GM23248 (cell line): ENCODE data around the gene AKT3. TPM values are rescaled to one million over a fixed set of nuclear protein-coding genes. Genes with fewer than 3 reads are reported as not detected.

Experiments
- DNase-seq: peaks from one replicate; pipeline ENCODE4 v3.0.0-alpha.2; 2015
- H2AFZ ChIP-seq: fragments of 200-600 bp; sonication (generic); 2 replicates; pipeline ENCODE4 v1.6.1; 2016; ENCODE audit warnings: antibody characterized with exemption
- H3F3A ChIP-seq: fragments of 200-600 bp; sonication (generic); 2 replicates; pipeline ENCODE4 v1.6.1; 2016; ENCODE audit warnings: mild to moderate bottlenecking, antibody characterized with exemption, mixed run types; ENCODE audit not compliant: insufficient read depth
- H3K27ac ChIP-seq: fragments of 200-600 bp; sonication (generic); 2 replicates; pipeline ENCODE4 v1.5.1; 2016; ENCODE audit warnings: mild to moderate bottlenecking
- H3K27me3 ChIP-seq: fragments of 200-600 bp; sonication (generic); replicated peaks from 2 replicates; pipeline ENCODE4 v1.6.1; 2016; ENCODE audit warnings: mild to moderate bottlenecking; ENCODE audit not compliant: insufficient read depth
- H3K36me3 ChIP-seq: fragments of 200-600 bp; sonication (generic); 2 replicates; pipeline ENCODE4 v1.6.1; 2016; ENCODE audit warnings: low read depth, mild to moderate bottlenecking
- H3K4me1 ChIP-seq: fragments of 200-600 bp; sonication (generic); 2 replicates; pipeline ENCODE4 v1.6.1; 2016; ENCODE audit warnings: mild to moderate bottlenecking; ENCODE audit not compliant: insufficient read depth
- H3K4me2 ChIP-seq: fragments of 200-600 bp; sonication (generic); one replicate; pipeline ENCODE4 v1.6.1; 2016; ENCODE audit warnings: mild to moderate bottlenecking; ENCODE audit not compliant: unreplicated experiment
- H3K4me3 ChIP-seq: fragments of 200-600 bp; sonication (generic); 2 replicates; pipeline ENCODE4 v1.5.1; 2016; ENCODE audit warnings: mild to moderate bottlenecking
- H3K79me2 ChIP-seq: fragments of 200-600 bp; sonication (generic); 2 replicates; pipeline ENCODE4 v1.6.1; 2016; ENCODE audit warnings: mild to moderate bottlenecking; ENCODE audit not compliant: insufficient read depth
- H3K9ac ChIP-seq: fragments of 200-600 bp; sonication (generic); 2 replicates; pipeline ENCODE4 v1.6.1; 2016; ENCODE audit warnings: mild to moderate bottlenecking
- H3K9me2 ChIP-seq: fragments of 200-600 bp; sonication (generic); 2 replicates; pipeline ENCODE4 v1.6.1; 2016; ENCODE audit warnings: mixed run types, mild to moderate bottlenecking, moderate library complexity; ENCODE audit not compliant: insufficient read depth
- H3K9me3 ChIP-seq: fragments of 200-600 bp; sonication (generic); one replicate; pipeline ENCODE4 v1.6.1; 2017; ENCODE audit warnings: low read depth
- H4K20me1 ChIP-seq: fragments of 200-600 bp; sonication (generic); 2 replicates; pipeline ENCODE4 v1.6.0; 2016; ENCODE audit not compliant: insufficient read depth
- EZH2 ChIP-seq: fragments of 200-600 bp; sonication (generic); IDR thresholded peaks from 2 replicates; pipeline ENCODE4 v1.6.1; 2018; ENCODE audit warnings: antibody characterized with exemption, mild to moderate bottlenecking; ENCODE audit not compliant: insufficient read depth, poor library complexity, severe bottlenecking
- EZH2phosphoT487 ChIP-seq: fragments of 200-600 bp; sonication (generic); IDR thresholded peaks from 2 replicates; pipeline ENCODE4 v1.6.1; 2018; ENCODE audit warnings: antibody characterized with exemption, moderate library complexity, mild to moderate bottlenecking, low read depth; ENCODE audit not compliant: insufficient read depth
- WGBS, 2 experiments: methylation state at CpG; one replicate each; pipeline ENCODE4 v1.1.6; 2015 to 2017; ENCODE audit warnings: low lambda C conversion rate in 2 of 2, low coverage in 1 of 2; ENCODE audit errors: missing lambda C conversion rate in 2 of 2; 5-methylcytosine and 5-hydroxymethylcytosine counted together
- in situ Hi-C: fragments of 300-500 bp; cut with MboI; formaldehyde crosslinking; loops from 2 replicates; pipeline ENCODE4 v1.15.0; 2020
- polyA plus RNA-seq: library from polyadenylated mRNA; unstranded; fragments of >200 nt; fragmentation: Nextera tagmentation; extraction: Ambion mirVana; gene quantifications from 2 replicates; pipeline ENCODE4 v1.2.1, GENCODE V29; 2016
- total RNA-seq: library from RNA; depleted of rRNA; stranded (reverse); fragments of >200 nt; shearing (Covaris generic); gene quantifications from 2 replicates; pipeline ENCODE4 v1.2.3, GENCODE V29; 2014

AKT3 gene
- total and polyA plus RNA-seq, 2 experiments from 2014 or later = 9.1 to 31.2 TPM

- H4K20me1 ChIP-seq = no peaks in the 10 kb centered on the region
- no peak for TF ChIP-seq EZH2
- TF ChIP-seq EZH2phosphoT487 = no peak
- no peaks in the 10 kb centered on the region for H3K36me3 ChIP-seq
- H2AFZ ChIP-seq = no peak overlapping the region
- H3K27ac ChIP-seq = no peak overlapping the region
- H3K4me2 ChIP-seq = no peak overlapping the region
- H3K79me2 ChIP-seq = no peaks in the 10 kb centered on the region
- WGBS, 2 experiments = 88 to 91% methylated on average over 11 of the region's 11 CpGs
- no peak overlapping the region for H3K9ac ChIP-seq
- no peak overlapping the region for H3K4me3 ChIP-seq
- DNase-seq = no peak
- no peaks in the 10 kb centered on the region for H3K4me1 ChIP-seq
- no peaks in the 10 kb centered on the region for H3K9me2 ChIP-seq
- H3K27me3 ChIP-seq = no peaks in the 10 kb centered on the region
- no peaks in the 10 kb centered on the region for H3F3A ChIP-seq
- no peaks in the 10 kb centered on the region for H3K9me3 ChIP-seq
- in situ Hi-C loops = no loop called here
Observed at GRCh38 chr1:243455760-243456651, 394.0 kb downstream of the AKT3 start.

GRCh38 chr1:243454328-243454997 is 395.6 kb downstream of the AKT3 start:
- Histone ChIP-seq H2AFZ (no peak overlapping the region), H3K79me2 (no peaks in the 10 kb centered on the region), H3K9me3 (no peaks in the 10 kb centered on the region), H3K4me2 (no peak overlapping the region), H3K27me3 (no peaks in the 10 kb centered on the region), H3K9ac (no peak overlapping the region), H3K9me2 (no peaks in the 10 kb centered on the region), H3K4me1 (no peaks in the 10 kb centered on the region), H3F3A (no peaks in the 10 kb centered on the region), H3K36me3 (no peaks in the 10 kb centered on the region), H4K20me1 (no peaks in the 10 kb centered on the region), H3K27ac (no peak overlapping the region), H3K4me3 (no peak overlapping the region)
- no peak for DNase-seq
- in situ Hi-C loops = no loop called here
- 92 to 95% methylated on average over 17 of the region's 17 CpGs for WGBS, 2 experiments
- TF ChIP-seq EZH2phosphoT487 (no peak), EZH2 (no peak)

- no peak overlapping the region for H3K9ac ChIP-seq
- no peak for TF ChIP-seq EZH2
- TF ChIP-seq EZH2phosphoT487 = no peak
- H4K20me1 ChIP-seq = no peaks in the 10 kb centered on the region
- no peaks in the 10 kb centered on the region for H3K27me3 ChIP-seq
- H3K9me3 ChIP-seq = no peaks in the 10 kb centered on the region
- no peak overlapping the region for H2AFZ ChIP-seq
- no peak overlapping the region for H3K4me3 ChIP-seq
- H3K4me2 ChIP-seq = no peak overlapping the region
- no peaks in the 10 kb centered on the region for H3F3A ChIP-seq
- H3K9me2 ChIP-seq = no peaks in the 10 kb centered on the region
- 96 to 100% methylated on average over 2 of the region's 2 CpGs for WGBS, 2 experiments
- in situ Hi-C loops = no loop called here
- no peak for DNase-seq
- peaks cover 5% of the 10 kb centered on the region; the same call in 1 of the 2 replicates for H3K4me1 ChIP-seq
- H3K36me3 ChIP-seq = no peaks in the 10 kb centered on the region
- H3K79me2 ChIP-seq = no peaks in the 10 kb centered on the region
- H3K27ac ChIP-seq = no peak overlapping the region
Observed at GRCh38 chr1:243452092-243452491, 398.0 kb downstream of the AKT3 start.

- Histone ChIP-seq H4K20me1 (no peaks in the 10 kb centered on the region), H3K9me3 (no peaks in the 10 kb centered on the region), H3K4me1 (peaks cover 5% of the 10 kb centered on the region; the same call in 1 of the 2 replicates), H3F3A (no peaks in the 10 kb centered on the region), H3K4me2 (no peak overlapping the region), H3K4me3 (no peak overlapping the region), H2AFZ (no peak overlapping the region), H3K9me2 (no peaks in the 10 kb centered on the region), H3K36me3 (no peaks in the 10 kb centered on the region), H3K27ac (no peak overlapping the region), H3K9ac (no peak overlapping the region), H3K79me2 (no peaks in the 10 kb centered on the region), H3K27me3 (no peaks in the 10 kb centered on the region)
- 66 to 71% methylated on average over 6 of the region's 6 CpGs for WGBS, 2 experiments
- in situ Hi-C loops = no loop called here
- TF ChIP-seq EZH2 = no peak
- TF ChIP-seq EZH2phosphoT487 = no peak
- no peak for DNase-seq
Observed at GRCh38 chr1:243449373-243449772, 400.7 kb downstream of the AKT3 start.
